Stimulated activated CD8-positive, alpha-beta memory T cell treated with anti-CD3 and anti-CD28 coated beads, Interleukin-15, amount 100 ng/mL, for 24 hours (primary cell): ENCODE measurements around the gene MCF2L2.
"Not testable (repeated sequence)": the region's sequence is repeated elsewhere in the genome, so short reads cannot be mapped to it uniquely, and the experiment has no call there.

ENCODE experiments used
- DNase-seq: peaks from one replicate; pipeline ENCODE4 v3.0.0-alpha.2; 2020; ENCODE audit warnings: low read depth

MCF2L2 gene

DNA sequence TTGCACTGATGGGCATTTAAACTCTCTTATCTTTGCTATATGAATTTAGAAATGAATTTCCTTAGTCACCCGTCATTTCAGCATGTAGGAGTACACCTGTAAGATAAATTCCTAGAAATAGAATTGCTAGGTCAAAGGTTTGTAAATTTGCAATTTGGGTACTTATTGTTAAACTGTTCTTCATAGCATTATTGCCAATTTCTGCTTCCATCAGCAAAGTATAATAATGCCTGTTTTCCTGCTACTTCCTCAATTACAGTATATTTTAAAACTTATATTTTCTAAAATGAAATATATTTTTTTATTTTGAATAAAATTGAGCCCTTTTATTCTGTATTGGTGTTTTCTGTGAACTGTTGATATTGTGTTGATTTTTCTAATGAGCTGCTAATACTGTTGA, 16.3 kb upstream of the MCF2L2 start:
- DNase-seq, result no peak

DNA sequence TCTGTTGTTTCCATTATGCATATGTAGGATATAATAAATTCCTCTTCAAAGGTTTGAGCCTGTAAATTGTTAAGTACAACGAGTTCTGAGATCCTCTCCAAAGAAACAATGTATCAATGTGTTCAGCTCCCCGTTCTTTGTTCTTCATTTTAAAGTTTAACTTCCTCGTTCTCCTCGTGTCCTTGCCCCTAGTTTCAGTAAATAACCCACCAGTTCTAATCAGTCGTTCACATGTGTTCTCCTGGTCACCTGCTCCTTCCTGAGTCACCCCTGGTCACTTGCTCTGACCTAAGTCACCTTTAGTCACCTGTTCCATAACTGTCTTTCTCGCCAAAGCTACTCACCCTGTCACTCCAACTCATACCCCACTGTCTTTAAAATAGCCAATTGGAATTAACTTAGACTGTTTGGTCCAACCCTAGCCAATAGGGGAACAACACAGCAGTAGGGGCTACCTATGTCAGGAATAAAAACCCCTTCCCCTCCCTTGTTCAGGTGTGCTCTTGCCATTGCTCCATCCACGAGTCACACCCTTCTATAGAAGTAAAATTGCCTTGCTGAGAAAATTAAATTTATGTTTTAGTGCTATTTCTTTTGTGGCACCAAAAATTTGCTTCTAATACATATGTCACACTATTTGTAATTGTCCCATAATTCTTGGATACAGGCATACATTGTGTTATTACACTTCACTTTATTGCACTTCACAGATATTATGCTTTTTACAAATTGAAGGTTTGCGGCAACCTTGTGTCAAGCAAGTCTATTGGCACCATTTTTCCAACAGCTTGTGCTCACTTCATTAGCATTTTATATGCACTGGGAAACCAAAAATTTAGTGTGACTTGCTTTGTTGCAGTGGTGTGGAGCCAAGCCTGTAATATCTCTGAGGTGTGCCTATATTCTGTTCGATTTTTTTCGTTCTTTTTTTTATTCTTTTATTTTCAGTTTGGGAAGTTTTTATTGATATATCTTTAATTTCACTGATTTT, 15.3 kb upstream of the MCF2L2 start:
- DNase-seq, result no peak

DNA sequence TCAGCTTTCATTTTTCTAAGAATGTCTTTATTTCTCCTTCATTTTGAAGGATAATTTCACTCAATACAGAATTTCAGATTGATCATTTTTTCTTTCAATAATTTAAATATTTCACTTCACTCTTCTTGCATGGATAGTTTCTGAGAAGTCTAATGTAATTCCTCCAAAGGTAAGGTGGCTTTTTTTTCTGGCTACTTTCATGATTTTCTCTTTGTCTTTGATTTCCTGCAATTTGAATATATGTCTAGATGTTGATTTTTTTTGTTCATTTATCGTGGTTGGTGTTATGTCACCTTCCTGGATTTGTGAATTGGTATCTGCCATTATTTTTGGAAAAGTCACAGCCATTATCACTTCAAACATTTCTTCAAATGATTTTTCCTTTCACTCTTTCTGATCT, 14.6 kb upstream of the MCF2L2 start:
- DNase-seq, result no peak

DNA sequence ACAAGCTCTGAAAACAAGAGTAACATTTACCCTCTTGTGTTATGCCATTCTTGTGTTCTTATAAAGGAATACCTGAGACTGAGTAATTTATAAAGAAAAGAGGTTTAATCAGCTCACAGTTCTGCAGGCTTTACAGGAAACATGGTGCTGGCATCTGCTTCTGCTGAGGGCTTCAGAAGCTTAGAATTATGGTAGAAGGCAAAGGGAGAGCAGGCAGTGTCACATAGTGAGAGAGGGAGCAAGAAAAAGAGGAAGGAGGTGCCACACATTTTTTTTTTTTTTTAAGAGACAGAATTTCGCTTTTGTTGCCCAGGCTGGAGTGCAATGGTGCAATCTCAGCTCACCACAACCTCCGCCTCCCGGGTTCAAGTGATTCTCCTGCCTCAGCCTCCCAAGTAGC, 12.1 kb upstream of the MCF2L2 start:
- not testable (repeated sequence) for DNase-seq

DNA sequence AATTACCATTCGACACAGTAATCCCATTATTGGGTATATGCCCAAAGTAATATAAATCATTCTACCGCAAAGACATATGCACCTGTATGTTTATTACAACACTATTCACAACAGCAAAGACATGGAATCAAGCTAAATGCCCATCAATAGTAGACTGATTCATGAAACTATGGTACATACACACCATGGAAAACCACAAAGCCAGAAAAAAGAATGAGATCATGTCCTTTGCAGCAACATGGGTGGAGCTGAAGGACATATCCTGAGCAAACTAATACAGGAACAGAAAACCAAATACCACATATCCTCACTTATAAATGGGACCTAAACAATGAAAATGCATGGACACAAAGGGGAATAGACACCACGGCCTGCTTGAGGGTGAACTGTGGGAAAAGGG, 11.1 kb upstream of the MCF2L2 start:
- DNase-seq, result no peak

GRCh38 chr3:183438735-183439134, 10.3 kb upstream of the MCF2L2 start:
- no peak for DNase-seq

- DNase-seq, result no peak
Observed at GRCh38 chr3:183437666-183438564, 9.5 kb upstream of the MCF2L2 start.

DNA sequence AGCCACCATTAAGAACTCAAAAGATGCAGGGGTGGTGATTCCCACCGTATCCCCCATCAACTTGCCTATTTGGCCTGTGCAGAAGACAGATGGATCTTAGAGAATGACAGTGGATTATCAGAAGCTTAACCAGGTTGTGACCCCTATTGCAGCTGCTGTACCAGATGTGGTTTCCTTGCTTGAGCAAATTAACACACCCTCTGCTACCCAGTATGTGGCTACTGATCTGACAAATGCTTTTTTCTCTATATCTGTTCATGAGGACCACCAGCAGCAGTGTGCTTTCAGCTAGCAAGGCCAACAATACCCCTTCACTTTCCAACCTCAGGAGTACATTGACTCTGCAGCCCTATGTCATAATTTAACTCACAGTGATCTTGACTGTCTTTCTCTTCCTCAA, 8.6 kb upstream of the MCF2L2 start:
- no peak for DNase-seq

DNA sequence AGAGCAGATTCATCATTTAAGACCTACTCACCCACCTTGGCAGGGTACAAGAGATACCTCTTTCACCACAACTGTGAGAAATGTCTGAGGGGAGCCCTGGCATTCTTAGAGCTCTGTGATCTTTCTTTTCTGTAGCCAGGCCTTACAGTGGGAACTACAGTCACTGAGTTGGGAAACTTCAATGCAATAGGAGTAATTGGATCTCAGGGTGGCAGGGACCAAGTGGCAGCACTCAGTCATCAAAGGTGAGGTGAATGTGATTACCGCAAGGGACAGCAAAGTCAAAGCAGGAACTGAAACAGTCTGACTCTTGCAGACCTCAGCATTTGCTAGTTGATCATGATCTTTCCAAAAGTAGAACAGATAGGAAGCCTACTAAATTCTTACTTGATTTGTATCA, 7.2 kb upstream of the MCF2L2 start:
- no peak for DNase-seq

- DNase-seq, result no peak
Observed at GRCh38 chr3:183434992-183435391, 6.6 kb upstream of the MCF2L2 start.

DNA sequence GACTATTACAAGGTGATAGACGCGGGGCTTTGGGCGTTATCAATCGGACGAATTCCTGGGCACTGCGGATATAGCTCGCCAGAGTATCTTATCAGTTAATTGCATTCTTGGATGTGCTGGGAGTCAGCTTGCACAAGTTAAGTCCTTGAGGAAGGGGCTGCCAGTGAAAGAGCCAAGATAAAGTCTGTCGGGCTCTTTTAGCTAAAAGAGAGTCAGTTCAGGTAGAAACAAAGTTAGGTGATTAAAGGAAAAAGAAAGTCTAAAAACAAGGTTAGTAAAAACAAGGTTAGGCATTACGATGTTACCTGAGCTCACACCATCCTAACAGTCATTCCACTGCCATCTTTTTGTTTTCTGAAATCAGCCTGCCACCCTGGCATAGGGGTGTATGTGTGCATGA, 6.1 kb upstream of the MCF2L2 start:
- DNase-seq, result no peak

DNA sequence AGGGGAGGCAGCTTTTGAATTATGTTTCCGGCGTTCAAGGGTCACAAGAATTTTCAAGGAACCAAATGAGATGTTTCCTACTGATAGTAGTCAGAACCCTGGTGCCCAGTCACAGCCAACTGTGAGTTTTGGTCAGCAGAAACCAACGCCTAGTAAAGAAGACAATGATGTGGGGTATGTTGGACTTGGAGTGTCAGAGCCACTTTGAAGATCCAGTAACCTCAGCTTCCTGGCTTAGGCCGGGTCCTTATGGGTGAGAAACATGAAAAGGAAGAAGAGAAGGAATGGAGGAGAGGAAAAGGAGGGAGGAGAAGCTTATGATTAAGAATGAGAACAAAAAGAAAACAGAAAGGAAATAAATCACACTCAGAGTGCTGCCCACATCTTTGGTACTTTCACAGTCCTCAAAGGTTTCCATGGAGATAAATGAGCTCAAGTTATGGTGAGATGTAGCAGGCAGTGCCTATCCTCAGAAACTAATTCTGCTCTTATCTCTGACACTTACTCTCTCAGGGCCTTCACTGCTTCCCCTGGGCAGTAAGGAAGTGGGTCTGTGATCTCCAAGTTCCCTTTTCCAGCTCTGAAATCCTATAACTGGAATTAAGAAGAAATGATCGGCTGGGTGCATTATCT, 2.0 kb upstream of the MCF2L2 start:
- DNase-seq, result no peak

GRCh38 chr3:183427876-183428446, 458 bp downstream of the MCF2L2 start:
- DNase-seq, result no peak

DNA sequence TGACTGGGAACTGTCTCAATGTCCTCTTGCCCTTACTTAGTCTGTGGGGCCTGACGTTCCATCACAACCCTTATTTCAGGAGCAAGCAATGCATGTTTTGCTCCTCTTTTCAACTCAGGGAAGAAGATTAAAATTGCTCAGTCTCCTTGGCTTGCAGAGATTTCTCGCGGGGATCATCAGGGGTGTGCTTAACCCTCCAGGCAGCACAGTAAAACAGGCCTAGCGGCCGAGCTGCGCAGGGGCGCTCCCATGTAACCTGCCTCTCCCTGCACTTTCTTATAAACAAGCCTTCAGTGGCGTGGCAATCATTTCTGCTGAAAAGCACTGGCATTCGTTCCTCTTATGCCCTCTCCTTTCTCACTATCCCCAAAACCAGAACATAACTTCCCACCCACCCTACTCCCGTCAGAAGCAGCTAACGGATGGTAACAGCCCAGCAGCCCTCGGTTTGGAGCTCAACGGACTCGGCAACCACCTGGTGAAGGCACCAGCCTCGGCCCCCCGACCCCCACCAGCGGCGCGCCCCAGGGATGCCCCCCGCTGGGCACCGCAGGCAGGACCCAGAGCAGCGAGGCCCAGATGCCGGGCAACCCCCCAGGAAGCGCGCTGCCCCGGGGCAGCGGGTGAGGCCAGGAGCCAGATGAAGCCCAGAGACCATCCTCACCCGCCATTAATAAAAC, 1.1 kb downstream of the MCF2L2 start:
- no peak for DNase-seq

DNA sequence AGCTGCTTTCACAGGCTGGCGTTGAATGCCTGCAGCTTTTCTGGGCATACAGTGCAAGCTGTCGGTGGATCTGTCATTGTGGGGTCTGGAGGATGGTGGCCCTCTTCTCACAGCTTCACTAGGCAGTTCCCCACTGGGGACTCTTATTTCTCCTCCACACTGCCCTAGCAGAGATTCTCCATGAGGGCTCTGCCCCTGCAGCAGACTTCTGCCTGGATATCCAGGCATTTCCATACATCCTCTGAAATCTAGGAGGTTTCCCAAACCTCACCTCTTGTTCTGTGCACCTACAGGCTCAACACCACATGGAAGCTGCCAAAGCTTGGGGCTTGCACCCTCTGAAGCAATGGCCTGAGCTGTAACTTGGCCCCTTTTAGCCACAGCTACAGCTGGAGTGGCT, 9.6 kb downstream of the MCF2L2 start:
- not testable (repeated sequence) for DNase-seq

DNA sequence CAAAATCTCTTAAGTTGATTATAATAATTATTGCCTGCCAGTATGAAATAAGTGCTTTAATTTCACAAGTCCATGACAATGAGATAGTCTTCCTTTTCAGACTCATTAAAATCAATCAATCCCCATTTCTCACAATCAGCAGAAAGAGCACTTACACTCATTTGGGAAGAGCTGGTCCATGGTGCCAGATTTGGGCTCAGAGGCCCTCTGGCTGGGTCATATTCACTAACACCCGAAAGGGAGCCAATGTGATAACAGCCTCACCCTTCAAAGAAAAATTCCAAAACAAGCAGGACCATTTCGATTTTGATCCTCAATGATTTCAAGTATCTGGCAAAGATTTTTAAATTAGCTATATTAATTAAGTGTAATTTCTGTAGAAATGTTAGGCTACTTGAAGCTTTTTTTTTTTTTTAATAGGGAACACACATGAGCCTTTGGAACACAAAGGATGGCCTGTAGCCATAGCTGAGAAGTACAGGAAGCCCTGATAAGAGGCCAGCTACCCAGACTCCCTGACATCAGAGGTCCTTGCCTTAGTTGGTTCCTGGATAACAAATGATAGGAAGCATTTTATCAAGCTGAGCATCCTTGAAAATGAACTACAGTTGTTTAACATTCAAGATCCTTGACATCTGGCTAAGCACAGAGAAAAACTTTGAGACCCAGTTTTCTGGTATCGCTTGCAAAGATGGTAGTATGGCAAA, 17.1 kb downstream of the MCF2L2 start:
- no peak for DNase-seq

DNA sequence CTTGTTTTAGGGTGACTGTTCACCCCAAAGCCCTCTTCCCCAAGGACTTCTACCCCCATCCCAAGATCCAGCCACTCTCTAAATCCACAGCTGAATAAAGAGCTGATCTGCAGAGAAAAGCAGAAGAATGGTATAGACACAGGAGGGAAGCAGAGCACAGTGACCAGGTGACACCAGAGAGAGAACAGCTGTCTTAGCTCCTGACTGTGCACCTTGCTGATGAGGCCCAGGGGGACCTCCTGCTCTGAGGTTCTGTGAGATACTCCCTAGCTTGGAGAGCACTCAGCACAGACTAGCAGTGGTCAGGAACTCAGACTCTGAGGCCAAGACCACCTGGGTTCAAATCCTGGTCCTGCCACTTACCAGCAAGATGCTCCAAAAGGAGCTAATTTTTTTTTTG, 17.7 kb downstream of the MCF2L2 start:
- DNase-seq, result no peak

- DNase-seq, result no peak
Observed at GRCh38 chr3:183410280-183410679, 18.1 kb downstream of the MCF2L2 start.

GRCh38 chr3:183409219-183409618, 19.2 kb downstream of the MCF2L2 start:
- DNase-seq, result no peak

DNA sequence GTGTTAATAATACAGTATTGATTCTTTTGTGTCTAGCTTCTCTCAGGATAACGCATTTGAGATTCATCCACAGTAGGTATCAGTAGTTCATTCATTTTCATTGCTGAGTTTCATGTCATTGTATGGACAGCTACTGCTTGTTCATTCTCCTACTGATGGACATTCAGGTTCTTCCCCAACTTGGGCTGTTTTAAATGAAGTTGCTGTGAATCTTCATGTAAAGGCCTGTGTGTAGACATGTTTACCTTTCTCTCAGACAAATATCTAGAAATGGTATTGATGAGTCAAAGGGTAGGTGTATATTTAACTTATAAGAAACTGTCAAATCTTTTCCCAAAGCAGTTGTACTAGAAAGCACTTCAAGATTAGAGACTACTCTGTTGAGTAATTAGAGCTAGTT, 26.7 kb downstream of the MCF2L2 start:
- DNase-seq, result no peak

- no peak for DNase-seq
Observed at GRCh38 chr3:183400352-183400751, 28.1 kb downstream of the MCF2L2 start.
